NCI-H2171 (cell line): ENCODE data around the gene CTDSPL.
"Not testable (repeated sequence)": the region's sequence is repeated elsewhere in the genome, so short reads cannot be mapped to it uniquely, and the experiment has no call there.

Experiments
- DNase-seq: peaks from one replicate; lab custom pipeline; 2025; lab: John Stamatoyannopoulos, UW

CTDSPL gene, protein sequence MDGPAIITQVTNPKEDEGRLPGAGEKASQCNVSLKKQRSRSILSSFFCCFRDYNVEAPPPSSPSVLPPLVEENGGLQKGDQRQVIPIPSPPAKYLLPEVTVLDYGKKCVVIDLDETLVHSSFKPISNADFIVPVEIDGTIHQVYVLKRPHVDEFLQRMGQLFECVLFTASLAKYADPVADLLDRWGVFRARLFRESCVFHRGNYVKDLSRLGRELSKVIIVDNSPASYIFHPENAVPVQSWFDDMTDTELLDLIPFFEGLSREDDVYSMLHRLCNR

GRCh38 chr3:37861620-37862041 is at the start of gene CTDSPL:
TSS of gene CTDSPL (plus strand) at chr3:37861880. CDS start at chr3:37862200, 320 bp downstream.
- peak; percentile 30 for DNase-seq

- no peak for DNase-seq
Observed at GRCh38 chr3:37812499-37812896, 49.2 kb upstream of the CTDSPL start.

GRCh38 chr3:37813403-37813802 is 48.3 kb upstream of the CTDSPL start:
- no peak for DNase-seq

- peak; percentile 3 for DNase-seq
Observed at GRCh38 chr3:37814547-37814946, 47.1 kb upstream of the CTDSPL start.

DNA sequence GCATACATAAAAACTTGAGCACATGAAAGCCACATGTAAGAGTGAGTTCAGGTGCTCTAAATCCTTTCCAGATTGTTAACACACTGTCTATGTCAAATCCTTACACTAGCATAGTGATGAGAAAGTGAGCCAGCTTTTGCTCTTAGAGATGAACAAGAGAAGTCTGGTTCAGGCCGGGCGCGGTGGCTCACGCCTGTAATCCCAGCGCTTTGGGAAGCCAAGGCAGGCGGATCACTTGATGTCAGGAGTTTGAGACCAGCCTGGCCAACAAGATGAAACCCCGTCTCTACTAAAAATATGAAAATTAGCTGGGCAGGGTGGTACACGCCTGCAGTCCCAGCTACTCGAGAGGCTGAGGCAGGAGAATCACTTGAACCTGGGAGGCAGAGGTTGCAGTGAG is 46.5 kb upstream of the CTDSPL start:
- DNase-seq, result not testable (repeated sequence)

DNA sequence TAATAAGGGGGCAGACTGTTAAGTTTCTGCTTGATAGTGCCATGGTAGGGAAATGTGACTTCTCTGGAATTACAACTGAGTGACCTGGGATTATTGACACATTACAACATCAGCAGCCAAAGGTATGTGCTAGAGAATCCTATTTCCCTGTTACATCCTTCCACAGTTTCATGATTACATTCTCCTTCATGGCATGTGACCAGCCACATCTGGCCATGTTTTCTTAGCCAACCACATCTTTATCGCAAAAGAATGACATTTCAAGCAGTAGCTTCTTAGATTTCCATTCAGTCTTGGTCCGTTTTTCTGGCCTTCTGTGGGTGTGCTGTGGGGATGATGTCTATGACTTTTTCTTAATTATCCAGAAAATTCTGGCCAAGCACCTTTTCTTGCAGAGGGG is 45.4 kb upstream of the CTDSPL start:
- no peak for DNase-seq

- no peak for DNase-seq
Observed at GRCh38 chr3:37819591-37819990, 42.1 kb upstream of the CTDSPL start.

DNA sequence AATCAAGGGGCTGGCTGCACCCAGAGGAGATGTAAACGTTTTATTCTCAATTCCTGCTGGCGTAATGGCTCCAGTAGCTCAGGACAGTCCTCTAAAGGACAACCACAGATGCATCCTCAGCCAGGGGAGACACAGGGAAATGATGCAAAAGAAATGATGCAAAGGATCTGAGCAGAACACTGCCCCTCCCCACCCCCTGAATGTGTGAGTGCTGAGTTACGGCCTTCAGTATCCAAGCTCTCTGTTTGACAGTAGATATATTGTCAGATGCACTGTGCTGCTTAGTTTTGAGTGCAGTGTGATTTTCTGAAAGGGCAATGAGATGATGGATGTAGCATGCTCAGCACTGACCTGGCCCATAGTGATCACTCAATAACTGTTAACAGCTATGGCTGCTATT is 41.4 kb upstream of the CTDSPL start:
- DNase-seq, result no peak

- no peak for DNase-seq
Observed at GRCh38 chr3:37823189-37823588, 38.5 kb upstream of the CTDSPL start.

GRCh38 chr3:37824090-37824953 is 37.4 kb upstream of the CTDSPL start:
- DNase-seq, result no peak

DNA sequence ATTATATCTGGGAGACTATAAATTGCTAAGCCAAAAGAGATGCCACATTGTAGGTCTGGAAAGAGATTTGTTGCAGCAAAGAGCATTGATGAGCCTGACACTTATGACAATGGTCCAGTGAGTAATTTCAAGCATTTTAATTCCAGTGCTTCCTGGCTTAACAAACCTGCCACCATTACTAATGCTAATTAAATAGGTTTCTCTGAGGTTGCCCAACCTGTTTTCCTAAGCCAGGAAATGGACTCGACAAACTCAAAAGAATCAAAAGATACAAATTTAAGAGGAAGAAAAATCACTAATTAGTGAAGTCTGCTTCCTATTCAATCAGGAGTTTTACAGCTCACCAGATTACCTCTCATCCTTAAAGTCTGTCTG is 36.7 kb upstream of the CTDSPL start:
- no peak for DNase-seq

DNA sequence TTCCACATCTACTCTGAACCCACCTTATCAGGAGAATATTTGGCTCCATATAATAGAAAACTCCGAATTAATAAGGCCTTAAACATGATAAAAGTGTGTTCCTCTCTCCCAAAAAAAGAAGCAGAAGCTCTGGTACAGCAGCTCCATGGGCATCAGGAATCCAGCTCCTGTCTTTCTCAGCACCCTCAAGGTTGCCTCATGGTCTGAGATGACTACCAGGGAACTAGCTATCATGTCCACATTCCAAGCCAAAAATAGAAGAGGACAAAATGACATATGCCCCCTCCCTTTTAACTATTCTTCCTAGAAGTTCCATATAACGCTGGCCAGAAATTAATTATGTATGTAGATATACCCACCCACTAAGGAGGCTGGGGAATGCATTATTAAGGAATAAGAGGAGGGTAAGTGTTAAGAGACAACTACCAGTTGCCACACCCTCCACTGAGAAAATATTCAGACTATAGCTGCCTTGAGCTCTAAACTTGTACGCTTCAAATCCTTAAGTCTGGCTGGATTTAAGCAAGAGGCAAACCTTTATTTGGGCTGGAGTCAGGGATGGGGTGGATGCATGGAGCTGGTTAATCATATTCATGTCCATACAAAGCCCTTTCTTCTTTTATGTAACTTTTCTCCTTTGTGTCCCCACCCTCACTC is 35.8 kb upstream of the CTDSPL start:
- no peak for DNase-seq

DNA sequence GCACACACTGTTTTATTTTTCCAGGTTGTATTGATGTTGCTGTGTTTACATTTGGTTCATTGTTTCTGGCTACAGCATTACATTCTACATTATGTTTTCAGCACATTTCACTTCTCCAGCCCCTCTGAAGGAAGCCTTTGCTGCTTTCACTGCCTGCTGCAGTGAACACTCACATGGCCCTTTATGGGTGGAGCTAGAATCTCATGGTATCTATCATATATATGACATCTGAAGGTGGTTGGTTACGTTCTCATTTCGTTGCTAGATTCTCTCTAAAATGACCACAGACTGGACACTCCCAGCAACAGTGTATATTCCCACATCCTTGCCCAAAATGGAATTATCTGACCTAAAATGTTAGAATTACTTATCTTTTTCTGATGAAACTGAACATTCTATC is 35.2 kb upstream of the CTDSPL start:
- no peak for DNase-seq

DNA sequence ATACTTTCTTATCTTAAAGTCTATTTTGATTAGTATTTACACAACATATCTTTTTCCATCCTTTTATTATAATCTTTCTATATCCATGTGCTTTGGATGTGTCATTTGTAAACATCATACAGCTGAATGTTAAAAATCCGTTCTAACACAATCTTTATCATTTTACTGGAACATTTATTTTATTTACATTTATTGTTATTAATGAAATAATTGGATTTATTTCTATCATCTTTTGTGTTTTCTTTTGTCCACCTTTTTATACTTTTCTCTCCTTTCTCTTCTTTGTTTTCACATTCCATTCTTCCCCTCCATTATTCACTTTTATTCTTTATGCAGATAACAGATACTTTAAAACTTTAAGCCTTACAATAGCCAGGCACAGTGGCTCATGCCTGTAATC is 34.7 kb upstream of the CTDSPL start:
- DNase-seq, result no peak

DNA sequence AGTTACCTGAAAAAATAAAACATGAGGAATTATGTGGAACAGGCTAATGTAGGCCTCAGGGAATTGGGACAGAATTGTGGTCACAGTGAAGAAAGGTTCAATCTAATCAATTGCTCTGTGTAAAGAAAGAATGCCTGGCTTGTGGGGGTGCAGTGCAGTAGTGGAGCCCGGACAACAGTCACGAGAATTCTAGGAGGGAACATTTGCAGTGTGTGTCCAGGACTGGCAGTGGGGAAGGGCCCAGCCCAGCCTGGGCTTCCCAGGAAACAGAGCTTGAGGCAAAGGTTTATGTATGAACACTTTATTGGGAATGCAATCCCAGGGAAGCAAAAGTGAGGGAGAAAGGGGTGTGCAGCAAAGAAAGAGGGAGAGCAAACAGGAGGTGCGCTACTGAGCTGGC is 29.2 kb upstream of the CTDSPL start:
- no peak for DNase-seq

DNA sequence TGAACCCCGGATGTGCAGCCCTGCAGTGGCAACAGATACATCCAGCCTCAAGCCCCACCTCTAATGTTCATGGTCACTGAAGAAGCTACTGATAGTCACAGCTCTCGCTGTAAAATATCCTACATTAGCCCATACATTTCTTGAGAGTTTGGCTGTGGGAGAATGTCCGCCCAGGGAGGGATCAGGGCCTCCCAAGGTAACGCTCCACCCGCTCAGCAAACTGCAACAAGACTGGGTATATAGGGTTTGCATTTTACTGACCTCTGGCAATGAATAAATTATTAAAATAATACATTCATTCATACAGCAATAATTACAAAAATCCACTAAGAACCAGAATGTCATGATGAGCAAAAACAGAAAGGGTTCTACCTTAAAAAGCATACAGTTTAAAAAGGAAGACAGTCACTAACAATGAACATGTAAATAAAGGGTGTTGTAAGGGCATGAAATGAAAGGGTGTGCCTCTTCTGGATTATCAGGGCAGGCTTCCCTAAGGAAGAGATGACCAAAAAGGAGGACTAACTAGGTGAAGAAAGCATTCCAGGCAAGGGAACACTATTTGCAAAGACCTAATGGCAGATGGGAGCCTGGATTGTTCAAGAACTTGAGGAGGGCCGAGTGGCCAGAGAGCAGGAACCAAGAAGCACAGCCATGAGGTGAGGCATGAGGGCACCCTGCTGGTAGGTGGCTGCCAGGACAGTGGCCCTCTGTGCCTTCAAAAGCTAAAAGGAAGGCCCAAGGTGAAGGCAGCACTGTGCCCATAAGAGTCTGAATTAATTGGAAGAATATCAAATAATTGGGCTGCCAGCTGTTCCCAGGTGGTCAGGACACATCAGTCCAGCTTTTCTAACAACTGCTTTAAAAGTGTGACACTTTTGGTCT is 28.1 kb upstream of the CTDSPL start:
- no peak for DNase-seq

- DNase-seq, result no peak
Observed at GRCh38 chr3:37836589-37836988, 25.1 kb upstream of the CTDSPL start.

DNA sequence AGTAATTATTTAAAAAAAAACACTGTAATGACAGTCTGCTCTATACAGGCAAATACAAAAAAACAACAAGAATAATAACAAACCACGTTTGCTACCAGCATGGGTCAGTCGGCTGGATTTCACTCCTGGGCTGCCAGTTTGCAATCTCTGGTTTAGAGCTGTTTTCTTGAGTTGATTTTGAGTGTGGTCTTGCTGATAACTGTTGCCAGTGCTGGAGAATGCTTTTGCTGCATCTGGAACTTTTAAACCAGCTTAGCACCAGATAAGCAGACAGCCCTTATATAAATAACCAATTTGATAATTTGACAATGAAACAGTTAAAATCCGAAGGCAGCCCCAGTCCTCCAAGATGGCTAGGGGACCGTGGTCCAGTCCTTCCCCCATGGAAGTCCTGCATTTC is 14.0 kb upstream of the CTDSPL start:
- no peak for DNase-seq

- no peak for DNase-seq
Observed at GRCh38 chr3:37849146-37849923, 12.3 kb upstream of the CTDSPL start.

DNA sequence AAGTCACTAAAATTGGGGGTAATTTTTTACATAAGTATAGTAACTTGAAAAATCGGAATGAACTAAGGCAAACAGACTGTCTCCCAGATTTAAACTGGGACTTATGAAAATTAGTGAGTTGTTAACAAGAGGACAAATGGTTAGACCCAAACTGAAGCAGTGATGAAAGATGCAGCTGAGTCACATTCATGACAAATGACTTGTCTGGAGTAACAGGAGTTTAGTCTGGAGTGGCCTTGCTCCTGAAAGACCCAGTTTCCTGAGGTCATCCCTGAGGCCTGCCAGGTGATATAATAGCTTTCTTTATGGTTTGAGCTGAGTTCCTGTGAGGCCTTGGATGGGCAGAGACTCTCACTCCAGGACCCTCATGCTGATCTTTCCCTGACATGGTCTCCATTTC is 9.6 kb upstream of the CTDSPL start:
- no peak for DNase-seq

DNA sequence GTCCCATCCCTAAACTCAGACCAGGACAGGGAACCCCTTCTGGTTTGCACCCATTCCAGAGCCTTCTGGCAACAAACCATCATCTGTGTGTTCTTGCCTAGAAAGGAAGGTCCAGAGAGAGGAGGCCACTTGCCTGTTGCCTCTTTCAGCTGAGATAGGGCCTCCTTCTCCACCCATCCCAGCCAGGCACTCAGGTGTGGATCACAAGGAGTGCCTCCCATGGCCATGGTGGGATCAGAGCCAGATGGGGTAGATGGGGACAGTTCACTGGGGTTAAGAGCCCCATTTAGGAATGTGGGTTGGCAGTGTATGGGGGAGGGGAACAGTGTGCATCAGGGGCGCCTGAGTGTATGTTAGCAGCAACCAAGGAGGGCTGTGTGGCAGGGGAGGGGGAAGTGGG is 8.9 kb upstream of the CTDSPL start:
- no peak for DNase-seq
